Measurements from ENCODE around the gene KRTCAP2.

KRTCAP2 gene

GRCh38 chr1:155127967-155128754 lies 44.9 kb downstream of the KRTCAP2 start:
- TF ChIP-seq ZFX (IDR thresholded peaks at IDR 0.05), result no peak
- TF ChIP-seq CTCF (conservative IDR thresholded peaks at IDR 0.05), result no peak
- peak overlapping the region; percentile 95 for H3K27ac ChIP-seq

- H3K27ac ChIP-seq, result peak within 1 kb of the TSS; percentile 95
- no peak for TF ChIP-seq ZFX (IDR thresholded peaks at IDR 0.05)
- no peak for TF ChIP-seq CTCF (conservative IDR thresholded peaks at IDR 0.05)
These were observed 45.8 kb downstream of the KRTCAP2 start, which contains the start of gene EFNA1 for GRCh38 chr1:155127105-155127966. Gene EFNA1, plus strand, starts transcription at chr1:155127876. Its CDS starts 102 bp downstream, at chr1:155127978.

- TF ChIP-seq CTCF (conservative IDR thresholded peaks at IDR 0.05), result no peak
- TF ChIP-seq ZFX (IDR thresholded peaks at IDR 0.05), result no peak
- H3K27ac ChIP-seq, result peak overlapping the region; percentile 95
These were observed 46.5 kb downstream of the KRTCAP2 start for GRCh38 chr1:155126556-155127104.

GRCh38 chr1:155125946-155126555 lies 47.1 kb downstream of the KRTCAP2 start:
- peak overlapping the region; percentile 95 for H3K27ac ChIP-seq
- no peak for TF ChIP-seq CTCF (conservative IDR thresholded peaks at IDR 0.05)
- TF ChIP-seq ZFX (IDR thresholded peaks at IDR 0.05), result peak; percentile 60; the same call in 1 of the 2 replicates

- H3K27ac ChIP-seq, result peak overlapping the region; percentile 95
- TF ChIP-seq ZFX (IDR thresholded peaks at IDR 0.05) (no peak), CTCF (conservative IDR thresholded peaks at IDR 0.05) (no peak)
These were observed 47.6 kb downstream of the KRTCAP2 start for GRCh38 chr1:155125511-155125945.

- peak overlapping the region; percentile 95 for H3K27ac ChIP-seq
- TF ChIP-seq ZFX (IDR thresholded peaks at IDR 0.05), result no peak
- no peak for TF ChIP-seq CTCF (conservative IDR thresholded peaks at IDR 0.05)
These were observed 48.3 kb downstream of the KRTCAP2 start for GRCh38 chr1:155124503-155125463.

Data from C4-2B (cell line).